ENCODE results near the gene KAT2B. TPM values are rescaled to one million over a fixed set of nuclear protein-coding genes. Genes with fewer than 3 reads are reported as not detected.

The KAT2B gene
- total and polyA plus RNA-seq, 2 experiments from 2014 or later, result 10.0 to 18.6 TPM

DNA sequence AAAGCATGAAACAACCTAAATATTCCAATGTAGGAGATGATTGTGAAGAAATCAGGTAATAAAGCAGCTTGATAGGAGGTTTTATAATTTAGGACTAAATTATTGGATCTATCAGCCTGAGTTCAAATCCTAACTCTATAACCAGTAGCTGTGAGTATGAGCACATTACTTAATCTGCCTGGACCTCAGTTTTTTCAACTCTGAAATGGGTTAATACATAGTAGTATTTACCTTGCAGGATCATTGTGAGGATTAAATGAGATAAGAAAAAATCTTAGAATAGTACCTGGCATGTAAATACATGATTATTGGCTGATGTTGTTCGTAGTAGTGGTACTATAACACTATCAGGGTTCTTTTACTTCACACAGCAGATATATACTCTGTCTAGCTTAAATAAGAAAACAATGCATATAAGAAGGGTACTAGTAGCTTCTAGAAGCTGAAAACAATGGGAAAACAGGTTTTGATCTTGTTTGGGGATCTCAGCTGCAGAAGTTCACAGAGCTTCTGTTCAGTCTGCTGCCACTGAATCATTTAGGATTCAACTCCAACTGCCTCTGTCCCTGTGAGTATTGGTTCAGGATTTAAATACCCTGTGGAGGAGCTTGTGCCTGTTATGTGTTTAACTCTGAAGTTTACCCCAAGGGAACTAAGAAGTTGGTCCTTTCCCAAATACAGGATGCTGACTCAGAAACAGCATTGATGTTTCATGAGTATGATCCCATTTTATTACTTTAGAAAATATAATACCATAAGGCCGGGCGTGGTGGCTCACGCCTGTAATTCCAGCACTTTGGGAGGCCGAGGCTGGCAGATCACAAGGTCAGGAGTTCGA lies 34.2 kb downstream of the KAT2B start:
- Histone ChIP-seq H3K27me3 (no peaks in the 10 kb centered on the region), H3K36me3 (no peaks in the 10 kb centered on the region), H3K27ac (no peak overlapping the region), H3K4me1 (ENCODE audit: low read depth) (no peaks in the 10 kb centered on the region), H3K9me3 (ENCODE audit: low read depth) (no peaks in the 10 kb centered on the region), H3K4me3 (no peak overlapping the region)
- no peak for DNase-seq (ENCODE audit: low read depth in 1 of 2, low spot score in 1 of 2)
- TF ChIP-seq, protein P1, sequence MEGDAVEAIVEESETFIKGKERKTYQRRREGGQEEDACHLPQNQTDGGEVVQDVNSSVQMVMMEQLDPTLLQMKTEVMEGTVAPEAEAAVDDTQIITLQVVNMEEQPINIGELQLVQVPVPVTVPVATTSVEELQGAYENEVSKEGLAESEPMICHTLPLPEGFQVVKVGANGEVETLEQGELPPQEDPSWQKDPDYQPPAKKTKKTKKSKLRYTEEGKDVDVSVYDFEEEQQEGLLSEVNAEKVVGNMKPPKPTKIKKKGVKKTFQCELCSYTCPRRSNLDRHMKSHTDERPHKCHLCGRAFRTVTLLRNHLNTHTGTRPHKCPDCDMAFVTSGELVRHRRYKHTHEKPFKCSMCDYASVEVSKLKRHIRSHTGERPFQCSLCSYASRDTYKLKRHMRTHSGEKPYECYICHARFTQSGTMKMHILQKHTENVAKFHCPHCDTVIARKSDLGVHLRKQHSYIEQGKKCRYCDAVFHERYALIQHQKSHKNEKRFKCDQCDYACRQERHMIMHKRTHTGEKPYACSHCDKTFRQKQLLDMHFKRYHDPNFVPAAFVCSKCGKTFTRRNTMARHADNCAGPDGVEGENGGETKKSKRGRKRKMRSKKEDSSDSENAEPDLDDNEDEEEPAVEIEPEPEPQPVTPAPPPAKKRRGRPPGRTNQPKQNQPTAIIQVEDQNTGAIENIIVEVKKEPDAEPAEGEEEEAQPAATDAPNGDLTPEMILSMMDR (IDR thresholded peaks at IDR 0.05; ENCODE audit: low read depth, low read length), result no peak

DNA sequence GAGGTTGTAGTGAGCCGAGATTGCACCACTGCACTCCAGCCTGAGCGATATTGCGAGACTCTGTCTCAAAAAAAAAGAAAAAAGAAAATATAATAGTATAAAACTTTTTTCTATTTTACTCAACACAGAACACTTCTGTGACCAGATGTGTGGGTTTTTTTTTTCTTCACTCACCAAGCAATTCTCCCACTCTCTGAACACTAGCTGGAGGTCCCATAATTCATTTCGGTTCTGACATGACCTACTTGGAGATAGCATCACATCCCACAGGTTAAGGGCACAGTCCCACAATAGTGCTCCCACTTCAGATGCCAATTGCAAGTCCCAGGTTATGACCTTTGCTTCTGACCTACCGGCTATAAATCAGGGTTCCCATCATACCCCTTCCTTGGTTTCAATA lies 35.0 kb downstream of the KAT2B start:
- Histone ChIP-seq H3K4me1 (ENCODE audit: low read depth) (peaks cover under 1% of the 10 kb centered on the region), H3K36me3 (no peaks in the 10 kb centered on the region), H3K9me3 (ENCODE audit: low read depth) (no peaks in the 10 kb centered on the region), H3K4me3 (no peak overlapping the region), H3K27me3 (no peaks in the 10 kb centered on the region), H3K27ac (no peak overlapping the region)
- DNase-seq (ENCODE audit: low read depth in 1 of 2, low spot score in 1 of 2), result no peak
- TF ChIP-seq, protein P1 (IDR thresholded peaks at IDR 0.05; ENCODE audit: low read depth, low read length), result no peak

GRCh38 chr3:20076296-20076997 lies 36.2 kb downstream of the KAT2B start:
- H3K4me3 ChIP-seq, result no peak overlapping the region
- no peaks in the 10 kb centered on the region for H3K27me3 ChIP-seq
- no peak overlapping the region for H3K27ac ChIP-seq
- TF ChIP-seq, protein P1 (IDR thresholded peaks at IDR 0.05; ENCODE audit: low read depth, low read length), result no peak
- no peak for DNase-seq (ENCODE audit: low read depth in 1 of 2, low spot score in 1 of 2)
- H3K36me3 ChIP-seq, result no peaks in the 10 kb centered on the region
- H3K4me1 ChIP-seq (ENCODE audit: low read depth), result peaks cover 9% of the 10 kb centered on the region
- H3K9me3 ChIP-seq (ENCODE audit: low read depth), result no peaks in the 10 kb centered on the region

GRCh38 chr3:20077068-20077467 lies 36.8 kb downstream of the KAT2B start:
- TF ChIP-seq, protein P1 (IDR thresholded peaks at IDR 0.05; ENCODE audit: low read depth, low read length), result no peak
- peaks cover 9% of the 10 kb centered on the region for H3K4me1 ChIP-seq (ENCODE audit: low read depth)

DNA sequence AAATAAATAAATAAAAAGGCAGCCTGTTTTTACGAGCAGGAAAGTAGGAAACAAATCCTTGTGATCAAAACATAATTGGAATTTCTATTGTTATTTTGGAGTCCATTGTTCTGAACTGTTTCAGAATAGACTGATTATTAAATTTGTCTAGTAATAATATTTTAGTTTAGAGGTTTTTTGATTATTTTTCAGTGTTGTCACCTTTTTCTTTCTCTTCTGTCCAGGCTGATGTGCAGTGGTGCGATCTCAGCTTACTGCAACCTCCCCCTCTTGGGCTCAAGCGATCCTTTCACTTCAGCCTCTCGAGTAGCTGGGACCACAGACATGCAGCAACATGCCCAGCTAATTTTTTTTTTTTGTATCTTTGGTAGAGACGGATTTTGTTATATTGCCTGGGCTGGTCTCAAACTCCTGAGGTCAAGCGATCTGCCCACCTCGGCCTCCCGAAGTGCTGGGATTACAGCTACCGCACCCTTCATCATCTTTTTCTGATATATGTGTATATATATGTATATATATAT lies 38.0 kb downstream of the KAT2B start:
- no peak overlapping the region for H3K27ac ChIP-seq
- H3K4me1 ChIP-seq (ENCODE audit: low read depth), result peaks cover 9% of the 10 kb centered on the region

More at GRCh38 chr3:20077068-20077467, 36.8 kb downstream of the KAT2B start:
- H3K27ac ChIP-seq, result no peak overlapping the region
- no peaks in the 10 kb centered on the region for H3K36me3 ChIP-seq
- no peak for DNase-seq (ENCODE audit: low read depth in 1 of 2, low spot score in 1 of 2)
- H3K4me3 ChIP-seq, result no peak overlapping the region
- H3K9me3 ChIP-seq (ENCODE audit: low read depth), result no peaks in the 10 kb centered on the region
- H3K27me3 ChIP-seq, result no peaks in the 10 kb centered on the region

More for the DNA sequence above, 38.0 kb downstream of the KAT2B start:
- no peak for DNase-seq (ENCODE audit: low read depth in 1 of 2, low spot score in 1 of 2)
- H3K36me3 ChIP-seq, result no peaks in the 10 kb centered on the region
- H3K27me3 ChIP-seq, result no peaks in the 10 kb centered on the region
- H3K9me3 ChIP-seq (ENCODE audit: low read depth), result no peaks in the 10 kb centered on the region
- TF ChIP-seq, protein P1 (IDR thresholded peaks at IDR 0.05; ENCODE audit: low read depth, low read length), result no peak
- H3K4me3 ChIP-seq, result no peak overlapping the region
